PC-3 (cell line): ENCODE results near the gene PRAMEF17. TPM values are rescaled to one million over a fixed set of nuclear protein-coding genes. Genes with fewer than 3 reads are reported as not detected.
"Not testable (repeated sequence)": the region's sequence is repeated elsewhere in the genome, so short reads cannot be mapped to it uniquely, and the experiment has no call there.

Experiments used
- ATAC-seq: fragments of 200-7000 bp; cut with Tn5 transposase; 2 replicates; pipeline ENCODE4 v1.9.1; 2020; ENCODE audit warnings: mild to moderate bottlenecking, moderate library complexity
- BruUV-seq: library from RNA; stranded (reverse); fragments of 400-500 nt; replicated peaks from 2 replicates; lab custom pipeline; 2021; lab: Mats Ljungman, UMichigan
- CTCF ChIA-PET: fragments of 300-600 bp; sonication (Branson Sonifier 250); formaldehyde crosslinking; loops from one replicate; lab custom pipeline; 2022; ENCODE audit warnings: antibody characterized with exemption; lab: Charles Lee
- POLR2A ChIA-PET: fragments of 300-600 bp; sonication (Branson Sonifier 250); formaldehyde crosslinking; loops from one replicate; lab custom pipeline; 2022; ENCODE audit warnings: antibody characterized with exemption; ENCODE audit not compliant: unreplicated experiment; lab: Charles Lee
- DNase-seq: peaks from one replicate; pipeline ENCODE4 v3.0.0-alpha.2; 2015
- H2AFZ ChIP-seq: fragments of 300-600 bp; sonication (generic); 2 replicates; pipeline ENCODE4 v1.6.0; 2016; ENCODE audit warnings: antibody characterized with exemption, low read length
- H3F3A ChIP-seq: fragments of 300-600 bp; sonication (generic); one replicate; pipeline ENCODE4 v1.6.0; 2017; ENCODE audit warnings: antibody characterized with exemption, low read length, control low read depth, mild to moderate bottlenecking; ENCODE audit not compliant: unreplicated experiment
- H3K27ac ChIP-seq: fragments of 300-600 bp; sonication (generic); 2 replicates; pipeline ENCODE4 v1.5.1; 2016; ENCODE audit warnings: mild to moderate bottlenecking, low read length
- H3K27me3 ChIP-seq: fragments of 300-600 bp; sonication (generic); 2 replicates; pipeline ENCODE4 v1.6.1; 2016; ENCODE audit warnings: low read length, mixed read lengths
- H3K36me3 ChIP-seq: fragments of 300-600 bp; sonication (generic); 2 replicates; pipeline ENCODE4 v1.6.1; 2016; ENCODE audit warnings: low read depth, mixed run types, low read length, mixed read lengths
- H3K4me1 ChIP-seq: fragments of 300-600 bp; sonication (generic); 2 replicates; pipeline ENCODE4 v1.5.1; 2016; ENCODE audit warnings: low read length; ENCODE audit not compliant: insufficient read depth
- H3K4me2 ChIP-seq: fragments of 300-600 bp; sonication (generic); 2 replicates; pipeline ENCODE4 v1.6.0; 2016; ENCODE audit warnings: low read length
- H3K4me3 ChIP-seq: fragments of 300-600 bp; sonication (generic); 2 replicates; pipeline ENCODE4 v1.5.1; 2016; ENCODE audit warnings: mild to moderate bottlenecking, low read length, mixed read lengths
- H3K79me2 ChIP-seq: fragments of 300-600 bp; sonication (generic); 2 replicates; pipeline ENCODE4 v1.6.1; 2017; ENCODE audit warnings: low read length, mixed read lengths
- H3K9ac ChIP-seq: fragments of 300-600 bp; sonication (generic); 2 replicates; pipeline ENCODE4 v1.6.0; 2016; ENCODE audit warnings: mild to moderate bottlenecking, low read length
- H3K9me2 ChIP-seq: fragments of 300-600 bp; sonication (generic); replicated peaks from 2 replicates; pipeline ENCODE4 v1.6.1; 2016; ENCODE audit warnings: mixed run types, low read length, mixed read lengths
- H3K9me3 ChIP-seq: fragments of 300-600 bp; sonication (generic); 2 replicates; pipeline ENCODE4 v1.6.1; 2016; ENCODE audit warnings: low read length, mixed read lengths
- H4K20me1 ChIP-seq: fragments of 300-600 bp; sonication (generic); 2 replicates; pipeline ENCODE4 v1.6.1; 2016; ENCODE audit warnings: low read length, mixed read lengths
- intact Hi-C: fragments of 100-400 bp; cut with micrococcal nuclease; formaldehyde crosslinking; loops from 2 replicates; pipeline ENCODE4 v1.9.0; 2023
- total RNA-seq: library from RNA; depleted of rRNA; stranded (reverse); fragments of >200 nt; gene quantifications from 2 replicates; pipeline ENCODE4 v1.2.3, GENCODE V29; 2014
- TF ChIP-seq, protein P1 (sequence below): fragments of 300-600 bp; sonication (generic); conservative IDR thresholded peaks from 2 replicates; pipeline ENCODE4 v1.5.1; 2017; ENCODE audit warnings: antibody characterized with exemption, low read depth, mild to moderate bottlenecking, low read length

The PRAMEF17 gene
- total RNA-seq, 1 experiment from 2014 or later, result not detected

DNA sequence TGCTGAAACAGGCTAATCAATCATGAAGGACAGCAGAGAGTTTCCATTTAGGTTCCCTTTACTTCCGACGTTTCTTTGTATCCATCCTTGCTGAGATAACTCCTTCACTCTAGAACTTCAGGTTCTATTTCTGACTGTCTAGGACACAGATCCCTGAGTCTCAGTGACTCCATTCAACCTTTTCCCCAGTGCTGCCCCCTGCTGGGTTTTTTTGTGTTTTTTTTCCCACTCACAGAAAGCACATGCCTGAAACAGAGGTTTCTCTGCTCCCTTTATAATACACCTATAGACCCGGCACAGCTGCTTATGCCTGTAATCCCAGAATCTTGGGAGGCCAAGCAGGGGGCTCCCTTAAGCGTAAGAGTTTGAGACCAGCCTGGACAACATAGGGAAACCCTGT is 20.9 kb upstream of the PRAMEF17 start:
- H4K20me1 ChIP-seq, intact Hi-C loops, H3K27ac ChIP-seq, H3K79me2 ChIP-seq, POLR2A ChIA-PET, H3K4me1 ChIP-seq, ATAC-seq, H3K36me3 ChIP-seq, H3K4me3 ChIP-seq, H3K9me2 ChIP-seq, H3K9me3 ChIP-seq, CTCF ChIA-PET, H2AFZ ChIP-seq, H3K9ac ChIP-seq, H3K4me2 ChIP-seq, H3F3A ChIP-seq, BruUV-seq: not testable (repeated sequence)
- TF ChIP-seq, protein P1, sequence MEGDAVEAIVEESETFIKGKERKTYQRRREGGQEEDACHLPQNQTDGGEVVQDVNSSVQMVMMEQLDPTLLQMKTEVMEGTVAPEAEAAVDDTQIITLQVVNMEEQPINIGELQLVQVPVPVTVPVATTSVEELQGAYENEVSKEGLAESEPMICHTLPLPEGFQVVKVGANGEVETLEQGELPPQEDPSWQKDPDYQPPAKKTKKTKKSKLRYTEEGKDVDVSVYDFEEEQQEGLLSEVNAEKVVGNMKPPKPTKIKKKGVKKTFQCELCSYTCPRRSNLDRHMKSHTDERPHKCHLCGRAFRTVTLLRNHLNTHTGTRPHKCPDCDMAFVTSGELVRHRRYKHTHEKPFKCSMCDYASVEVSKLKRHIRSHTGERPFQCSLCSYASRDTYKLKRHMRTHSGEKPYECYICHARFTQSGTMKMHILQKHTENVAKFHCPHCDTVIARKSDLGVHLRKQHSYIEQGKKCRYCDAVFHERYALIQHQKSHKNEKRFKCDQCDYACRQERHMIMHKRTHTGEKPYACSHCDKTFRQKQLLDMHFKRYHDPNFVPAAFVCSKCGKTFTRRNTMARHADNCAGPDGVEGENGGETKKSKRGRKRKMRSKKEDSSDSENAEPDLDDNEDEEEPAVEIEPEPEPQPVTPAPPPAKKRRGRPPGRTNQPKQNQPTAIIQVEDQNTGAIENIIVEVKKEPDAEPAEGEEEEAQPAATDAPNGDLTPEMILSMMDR, result peak; percentile 33; the same call in 1 of the 2 replicates
- peak; percentile 35 for DNase-seq
- H3K27me3 ChIP-seq, result peaks cover 17% of the 10 kb centered on the region

GRCh38 chr1:13378983-13379382 is 10.4 kb upstream of the PRAMEF17 start:
- CTCF ChIA-PET, H3K79me2 ChIP-seq, POLR2A ChIA-PET, H3K27me3 ChIP-seq, H3K36me3 ChIP-seq, H3F3A ChIP-seq, H3K9me3 ChIP-seq, H4K20me1 ChIP-seq, H2AFZ ChIP-seq, H3K4me2 ChIP-seq, BruUV-seq, H3K9ac ChIP-seq, ATAC-seq, H3K4me1 ChIP-seq, H3K9me2 ChIP-seq, H3K4me3 ChIP-seq, intact Hi-C loops, DNase-seq, H3K27ac ChIP-seq: not testable (repeated sequence)

- H4K20me1 ChIP-seq, H3K9me3 ChIP-seq, H3K79me2 ChIP-seq, H3K9ac ChIP-seq, H3K27ac ChIP-seq, H3K36me3 ChIP-seq, H3K9me2 ChIP-seq, CTCF ChIA-PET, ATAC-seq, H3K4me2 ChIP-seq, DNase-seq, H2AFZ ChIP-seq, intact Hi-C loops, POLR2A ChIA-PET, BruUV-seq, H3F3A ChIP-seq, H3K27me3 ChIP-seq, H3K4me1 ChIP-seq, H3K4me3 ChIP-seq: not testable (repeated sequence)
These were observed 9.1 kb upstream of the PRAMEF17 start for GRCh38 chr1:13380380-13380779.

- H3K27ac ChIP-seq, POLR2A ChIA-PET, H3K4me2 ChIP-seq, H3K9me2 ChIP-seq, DNase-seq, ATAC-seq, intact Hi-C loops, H3K79me2 ChIP-seq, H3K4me1 ChIP-seq, H4K20me1 ChIP-seq, H3K9ac ChIP-seq, H2AFZ ChIP-seq, H3K4me3 ChIP-seq, BruUV-seq, CTCF ChIA-PET, H3K27me3 ChIP-seq, H3K9me3 ChIP-seq, H3F3A ChIP-seq, H3K36me3 ChIP-seq: not testable (repeated sequence)
These were observed 3.6 kb downstream of the PRAMEF17 start for GRCh38 chr1:13393004-13393403.

GRCh38 chr1:13394761-13395160 is 5.3 kb downstream of the PRAMEF17 start:
- POLR2A ChIA-PET, intact Hi-C loops: not testable (repeated sequence)

DNA sequence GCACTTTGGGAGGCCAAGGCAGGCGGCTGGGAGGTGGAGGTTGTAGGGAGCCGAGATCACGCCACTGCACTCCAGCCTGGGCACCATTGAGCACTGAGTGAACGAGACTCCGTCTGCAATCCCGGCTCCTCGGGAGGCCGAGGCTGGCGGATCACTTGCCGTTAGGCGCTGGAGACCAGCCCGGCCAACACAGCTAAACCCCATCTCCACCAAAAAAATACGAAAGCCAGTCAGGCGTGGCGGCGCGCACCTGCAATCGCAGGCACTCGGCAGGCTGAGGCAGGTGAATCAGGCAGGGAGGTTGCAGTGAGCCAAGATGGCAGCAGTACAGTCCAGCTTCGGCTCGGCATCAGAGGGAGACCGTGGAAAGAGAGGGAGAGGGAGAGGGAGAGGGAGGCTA is 5.9 kb downstream of the PRAMEF17 start:
- H4K20me1 ChIP-seq, H3K27ac ChIP-seq, BruUV-seq, H3K36me3 ChIP-seq, intact Hi-C loops, H3K79me2 ChIP-seq, H3K9ac ChIP-seq, H3K9me2 ChIP-seq, H3F3A ChIP-seq, POLR2A ChIA-PET, H3K4me1 ChIP-seq, DNase-seq, ATAC-seq, H3K9me3 ChIP-seq, H3K4me2 ChIP-seq, H2AFZ ChIP-seq, CTCF ChIA-PET, H3K4me3 ChIP-seq: not testable (repeated sequence)
- peaks cover 13% of the 10 kb centered on the region; the same call in 1 of the 2 replicates for H3K27me3 ChIP-seq

More at GRCh38 chr1:13394761-13395160, 5.3 kb downstream of the PRAMEF17 start:
- H3K36me3 ChIP-seq, H3K4me2 ChIP-seq, BruUV-seq, H3K4me1 ChIP-seq, H2AFZ ChIP-seq, DNase-seq, H3K9ac ChIP-seq, H3K79me2 ChIP-seq, H3K9me3 ChIP-seq, H4K20me1 ChIP-seq, CTCF ChIA-PET, ATAC-seq, H3K27ac ChIP-seq, H3K4me3 ChIP-seq, H3F3A ChIP-seq, H3K9me2 ChIP-seq: not testable (repeated sequence)
- H3K27me3 ChIP-seq, result peaks cover 12% of the 10 kb centered on the region; the same call in 1 of the 2 replicates
